A549 (cell line): Measurements from ENCODE around the gene PHF23.
A peak's percentile ranks its signal among the peaks of the same experiment; 100 is the strongest.

ENCODE experiments used
- GATA3 ChIP-seq: IDR thresholded peaks from 2 replicates; pipeline ENCODE4 v1.6.1; 2012; ENCODE audit warnings: borderline replicate concordance
- POLR2A ChIP-seq: IDR thresholded peaks from 2 replicates; pipeline ENCODE4 v1.6.1; 2012; ENCODE audit warnings: mild to moderate bottlenecking, low read length
- SREBF2 ChIP-seq: fragments of 450-650 bp; IDR thresholded peaks from 2 replicates; pipeline ENCODE4 v1.6.1; 2014; ENCODE audit warnings: mild to moderate bottlenecking, moderate library complexity

- peak; percentile 11; the same call in 1 of the 2 replicates for TF ChIP-seq POLR2A
- no peak for TF ChIP-seq SREBF2
- TF ChIP-seq GATA3: no peak
Observed at GRCh38 chr17:7222972-7223292, 16.3 kb downstream of the PHF23 start.
